Esophagus (tissue), 2 donors: ENCODE results near the gene PTPRD. TPM values are rescaled to one million over a fixed set of nuclear protein-coding genes. Genes with fewer than 3 reads are reported as not detected.

Source experiments
- H3K27ac ChIP-seq, 2 donors: one replicate each; pipeline ENCODE4 v1.5.1; 2013; ENCODE audit warnings: low read depth in 2 of 2, mild to moderate bottlenecking in 2 of 2, inconsistent platforms in 1 of 2, low read length in 1 of 2, moderate library complexity in 1 of 2
- H3K27me3 ChIP-seq, 2 donors: one replicate each; pipeline ENCODE4 v1.6.1; 2013; ENCODE audit warnings: low read length in 2 of 2, control low read depth in 1 of 2, mild to moderate bottlenecking in 1 of 2; ENCODE audit not compliant: insufficient read depth in 2 of 2, control insufficient read depth in 1 of 2
- H3K36me3 ChIP-seq, 2 donors: one replicate each; pipeline ENCODE4 v1.6.1; 2013; ENCODE audit warnings: low read length in 1 of 2; ENCODE audit not compliant: control insufficient read depth in 2 of 2, insufficient read depth in 2 of 2
- H3K4me1 ChIP-seq, 2 donors: one replicate each; pipeline ENCODE4 v1.6.1; 2013; ENCODE audit warnings: low read length in 1 of 2; ENCODE audit not compliant: control insufficient read depth in 2 of 2, insufficient read depth in 2 of 2
- H3K4me3 ChIP-seq, 2 donors: one replicate each; pipeline ENCODE4 v1.5.1; 2013; ENCODE audit warnings: low read length in 2 of 2, mild to moderate bottlenecking in 2 of 2, low read depth in 1 of 2, moderate library complexity in 1 of 2
- H3K9me3 ChIP-seq, 2 donors: one replicate each; pipeline ENCODE4 v1.6.1; 2013; ENCODE audit warnings: mild to moderate bottlenecking in 2 of 2, low read depth in 1 of 2, low read length in 1 of 2, moderate library complexity in 1 of 2; ENCODE audit not compliant: control insufficient read depth in 2 of 2, insufficient read depth in 1 of 2
- WGBS, 2 donors: extraction: QIAGEN DNeasy Blood & Tissue Kit; methylation state at CpG; one replicate each; pipeline ENCODE4 v1.1.7; 2013; 5-methylcytosine and 5-hydroxymethylcytosine counted together
- polyA plus RNA-seq, 2 donors: library from polyadenylated mRNA; stranded (reverse); fragments of 200-250 nt; gene quantifications; one replicate each; pipeline ENCODE4 v1.2.3, GENCODE V29; 2013
- donor health status: healthy with polysubstance abuse.
- donor health status: Bipolar disorder and iron deficiency.

PTPRD gene
- polyA plus RNA-seq, 2 donors, result 0.53 to 0.60 TPM

GRCh38 chr9:9799287-9799686 is 813.5 kb downstream of the PTPRD start:
- H3K27ac ChIP-seq, result no peak overlapping the region
- no peaks in the 10 kb centered on the region for H3K4me1 ChIP-seq
- no peak overlapping the region for H3K4me3 ChIP-seq
- no peaks in the 10 kb centered on the region for H3K9me3 ChIP-seq
- H3K27me3 ChIP-seq, result no peaks in the 10 kb centered on the region
- H3K36me3 ChIP-seq, result no peaks in the 10 kb centered on the region
- 91 to 92% methylated on average over 1 of the region's 1 CpG for whole genome bisulfite sequencing, 2 donors

- Histone ChIP-seq H3K27me3 (no peaks in the 10 kb centered on the region), H3K4me3 (no peak overlapping the region)
- 75 to 78% methylated on average over 1 of the region's 1 CpG for WGBS, 2 donors
Measured at GRCh38 chr9:9792144-9792857, 820.5 kb downstream of the PTPRD start.

DNA sequence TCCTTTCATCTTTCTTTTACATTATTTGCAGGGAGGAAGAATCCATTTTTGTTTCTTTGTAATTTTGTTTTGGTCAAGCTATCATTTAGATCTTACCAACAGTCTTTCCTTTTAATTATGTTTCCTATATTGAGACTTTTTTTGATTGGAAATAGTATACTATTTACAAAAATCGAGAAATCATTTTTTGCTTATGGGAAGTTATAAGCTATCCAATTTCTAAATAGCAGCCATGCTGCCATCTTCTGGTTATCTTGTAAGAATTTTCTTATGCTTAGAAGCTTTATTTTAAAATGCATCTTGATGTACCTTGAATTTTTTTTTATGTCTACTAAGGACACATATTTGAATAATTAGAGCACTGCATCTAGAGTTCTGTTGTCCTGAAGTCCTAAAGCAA is 821.2 kb downstream of the PTPRD start:
- Histone ChIP-seq H3K27ac (no peak overlapping the region), H3K36me3 (no peaks in the 10 kb centered on the region), H3K27me3 (no peaks in the 10 kb centered on the region), H3K4me1 (no peaks in the 10 kb centered on the region), H3K9me3 (no peaks in the 10 kb centered on the region), H3K4me3 (no peak overlapping the region)
- WGBS, 2 donors, result 13 to 36% methylated on average over 1 of the region's 1 CpG

More at GRCh38 chr9:9792144-9792857, 820.5 kb downstream of the PTPRD start:
- Histone ChIP-seq H3K4me1 (no peaks in the 10 kb centered on the region), H3K27ac (no peak overlapping the region), H3K36me3 (no peaks in the 10 kb centered on the region), H3K9me3 (no peaks in the 10 kb centered on the region)

DNA sequence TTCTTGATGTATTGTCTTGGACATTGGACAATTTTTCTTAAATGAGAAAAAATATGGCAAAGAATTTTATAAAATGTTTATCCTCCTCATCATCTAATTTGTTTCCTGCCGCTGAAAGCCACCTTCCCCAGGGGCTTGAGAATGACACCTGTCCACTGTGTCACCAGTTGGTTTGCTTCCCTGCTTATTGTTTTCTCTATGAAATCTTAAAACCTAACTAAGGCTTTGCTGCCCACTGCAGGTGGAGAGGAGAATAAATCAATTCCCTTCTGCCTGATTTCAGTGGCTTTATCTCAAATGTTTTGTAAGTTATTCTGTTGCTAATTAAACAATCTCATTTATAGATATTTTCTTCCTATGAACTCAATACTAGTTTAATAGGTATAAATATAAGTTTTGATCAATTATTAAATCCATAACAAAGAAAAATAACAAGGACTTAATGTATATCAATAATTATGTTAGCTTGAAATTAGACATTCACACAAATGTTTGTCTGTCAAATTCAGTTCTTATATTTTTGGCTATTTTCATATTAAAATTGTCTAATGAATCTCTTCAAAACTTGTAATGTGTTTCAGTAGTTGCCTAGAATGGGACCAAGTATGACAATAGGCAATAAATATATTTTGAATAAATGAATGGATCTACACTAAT is 822.5 kb downstream of the PTPRD start:
- no peaks in the 10 kb centered on the region for H3K9me3 ChIP-seq
- no peak overlapping the region for H3K4me3 ChIP-seq
- no peaks in the 10 kb centered on the region for H3K36me3 ChIP-seq
- WGBS, 2 donors, result 14 to 29% methylated on average over 1 of the region's 1 CpG
- no peak overlapping the region for H3K27ac ChIP-seq
- no peaks in the 10 kb centered on the region for H3K4me1 ChIP-seq
- no peaks in the 10 kb centered on the region for H3K27me3 ChIP-seq

DNA sequence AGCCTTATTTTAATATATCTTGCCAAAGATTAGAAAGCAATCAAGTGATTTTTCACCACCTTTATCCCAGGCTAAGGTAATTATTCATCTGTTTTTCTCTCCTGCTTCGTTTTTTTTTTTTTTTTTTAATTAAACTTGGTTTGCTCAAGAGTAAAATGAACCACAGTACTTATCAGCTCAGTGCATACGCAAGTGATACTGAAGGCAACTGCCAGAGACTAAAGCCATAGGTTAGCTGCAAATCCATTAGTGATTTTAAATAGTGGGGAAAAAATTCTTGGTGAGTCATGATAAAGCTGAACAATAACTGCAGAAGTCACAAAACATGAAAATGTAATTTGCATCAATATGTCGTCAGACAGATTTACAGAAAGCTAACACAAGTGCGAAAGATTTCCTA is 829.1 kb downstream of the PTPRD start:
- Histone ChIP-seq H3K36me3 (no peaks in the 10 kb centered on the region), H3K27ac (no peak overlapping the region), H3K27me3 (no peaks in the 10 kb centered on the region), H3K4me1 (no peaks in the 10 kb centered on the region), H3K4me3 (no peak overlapping the region), H3K9me3 (no peaks in the 10 kb centered on the region)
- 59 to 62% methylated on average over 4 of the region's 4 CpGs for WGBS, 2 donors

DNA sequence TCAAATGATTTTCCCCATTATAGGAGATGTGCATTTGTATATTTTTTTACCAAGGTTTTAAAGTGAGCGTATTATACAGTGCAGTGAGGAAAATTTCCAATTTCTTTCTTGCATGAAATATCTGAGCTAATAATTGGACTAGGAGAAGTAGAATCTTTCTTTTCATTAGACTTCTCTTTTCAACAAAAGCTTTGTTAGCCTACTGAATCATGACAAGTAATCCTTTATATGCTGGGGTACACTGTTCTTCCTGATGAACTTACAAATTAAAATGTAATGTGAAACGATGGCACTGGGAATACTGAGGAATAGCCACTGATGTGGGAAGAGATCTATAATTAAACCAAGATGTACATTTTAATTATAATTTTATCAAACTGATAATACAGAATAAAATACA is 829.6 kb downstream of the PTPRD start:
- H3K4me3 ChIP-seq, result no peak overlapping the region
- no peaks in the 10 kb centered on the region for H3K36me3 ChIP-seq
- H3K4me1 ChIP-seq, result no peaks in the 10 kb centered on the region
- 56 to 62% methylated on average over 2 of the region's 2 CpGs for WGBS, 2 donors
- no peaks in the 10 kb centered on the region for H3K9me3 ChIP-seq
- no peak overlapping the region for H3K27ac ChIP-seq
- H3K27me3 ChIP-seq, result no peaks in the 10 kb centered on the region

DNA sequence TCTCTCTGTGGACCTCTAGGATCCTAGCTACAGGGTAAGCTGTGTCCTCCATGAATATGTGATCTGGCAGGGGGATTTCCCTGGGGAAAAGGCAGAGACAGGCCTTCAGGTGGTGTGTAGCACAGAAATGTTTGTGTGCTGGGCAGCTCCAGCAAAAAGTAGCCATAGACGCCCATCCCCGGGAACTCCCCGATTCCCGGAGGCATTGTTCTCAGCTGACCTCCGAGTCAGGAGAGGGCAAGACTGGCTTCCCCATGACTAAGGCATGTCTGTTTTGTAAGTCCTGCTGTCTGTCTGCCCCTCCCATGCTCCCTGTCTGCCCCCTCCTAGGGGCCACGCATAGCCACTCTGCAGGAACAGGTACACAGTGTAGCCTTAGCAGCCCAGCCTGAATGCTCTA is 834.5 kb downstream of the PTPRD start:
- Histone ChIP-seq H3K9me3 (no peaks in the 10 kb centered on the region), H3K4me3 (no peak overlapping the region), H3K27me3 (no peaks in the 10 kb centered on the region), H3K27ac (no peak overlapping the region), H3K4me1 (no peaks in the 10 kb centered on the region), H3K36me3 (no peaks in the 10 kb centered on the region)
- 81 to 90% methylated on average over 6 of the region's 6 CpGs for WGBS, 2 donors

DNA sequence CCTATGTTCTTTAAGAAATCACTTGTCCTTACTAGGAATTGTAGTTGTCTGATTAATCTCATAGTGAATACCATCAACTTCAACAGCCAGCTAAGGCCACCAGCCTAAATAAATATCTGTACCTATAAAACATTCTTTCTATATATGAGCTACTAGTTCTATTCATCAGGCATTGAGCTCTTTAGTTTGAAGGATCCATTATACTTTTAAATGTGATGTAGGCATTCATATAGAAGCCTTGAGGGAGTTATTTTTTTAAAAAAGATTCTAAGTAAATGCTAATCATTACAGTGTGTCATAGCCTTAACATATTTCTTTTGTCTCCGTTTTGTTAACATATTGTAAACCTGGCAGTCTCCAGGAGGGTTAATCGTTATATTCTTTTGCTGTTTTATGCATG is 838.3 kb downstream of the PTPRD start:
- no peaks in the 10 kb centered on the region for H3K4me1 ChIP-seq
- no peaks in the 10 kb centered on the region for H3K27me3 ChIP-seq
- no peaks in the 10 kb centered on the region for H3K9me3 ChIP-seq
- no peak overlapping the region for H3K27ac ChIP-seq
- 73 to 82% methylated on average over 2 of the region's 2 CpGs for WGBS, 2 donors
- no peak overlapping the region for H3K4me3 ChIP-seq
- no peaks in the 10 kb centered on the region for H3K36me3 ChIP-seq

DNA sequence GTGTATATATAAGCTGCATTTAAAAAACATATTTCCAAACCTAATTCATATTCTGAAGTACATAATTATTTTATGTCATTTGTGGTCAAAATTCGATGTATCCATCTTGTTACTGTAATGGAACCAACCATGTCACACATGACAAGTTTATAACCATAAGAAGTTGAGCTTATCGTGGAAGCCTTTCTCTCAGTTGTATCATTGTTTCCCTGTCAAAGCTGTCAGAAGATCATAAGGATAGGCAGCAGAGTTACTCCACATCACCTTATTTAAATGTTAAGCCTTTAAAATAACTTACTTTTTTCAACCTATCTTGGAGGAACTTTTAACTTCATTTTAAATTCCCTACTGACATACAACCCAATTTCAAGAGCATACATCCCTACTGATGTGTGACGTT is 841.5 kb downstream of the PTPRD start:
- no peaks in the 10 kb centered on the region for H3K27me3 ChIP-seq
- H3K4me1 ChIP-seq, result no peaks in the 10 kb centered on the region
- H3K9me3 ChIP-seq, result no peaks in the 10 kb centered on the region
- H3K36me3 ChIP-seq, result no peaks in the 10 kb centered on the region
- no peak overlapping the region for H3K4me3 ChIP-seq
- 77 to 78% methylated on average over 3 of the region's 3 CpGs for WGBS, 2 donors
- H3K27ac ChIP-seq, result no peak overlapping the region

GRCh38 chr9:9764821-9765220 is 848.0 kb downstream of the PTPRD start:
- H3K27me3 ChIP-seq, result no peaks in the 10 kb centered on the region
- H3K4me3 ChIP-seq, result no peak overlapping the region
- H3K36me3 ChIP-seq, result no peaks in the 10 kb centered on the region
- 21 to 25% methylated on average over 2 of the region's 2 CpGs for WGBS, 2 donors
- H3K4me1 ChIP-seq, result no peaks in the 10 kb centered on the region
- no peaks in the 10 kb centered on the region for H3K9me3 ChIP-seq
- no peak overlapping the region for H3K27ac ChIP-seq
